ENCODE data around the gene PLAGL2.

DNA sequence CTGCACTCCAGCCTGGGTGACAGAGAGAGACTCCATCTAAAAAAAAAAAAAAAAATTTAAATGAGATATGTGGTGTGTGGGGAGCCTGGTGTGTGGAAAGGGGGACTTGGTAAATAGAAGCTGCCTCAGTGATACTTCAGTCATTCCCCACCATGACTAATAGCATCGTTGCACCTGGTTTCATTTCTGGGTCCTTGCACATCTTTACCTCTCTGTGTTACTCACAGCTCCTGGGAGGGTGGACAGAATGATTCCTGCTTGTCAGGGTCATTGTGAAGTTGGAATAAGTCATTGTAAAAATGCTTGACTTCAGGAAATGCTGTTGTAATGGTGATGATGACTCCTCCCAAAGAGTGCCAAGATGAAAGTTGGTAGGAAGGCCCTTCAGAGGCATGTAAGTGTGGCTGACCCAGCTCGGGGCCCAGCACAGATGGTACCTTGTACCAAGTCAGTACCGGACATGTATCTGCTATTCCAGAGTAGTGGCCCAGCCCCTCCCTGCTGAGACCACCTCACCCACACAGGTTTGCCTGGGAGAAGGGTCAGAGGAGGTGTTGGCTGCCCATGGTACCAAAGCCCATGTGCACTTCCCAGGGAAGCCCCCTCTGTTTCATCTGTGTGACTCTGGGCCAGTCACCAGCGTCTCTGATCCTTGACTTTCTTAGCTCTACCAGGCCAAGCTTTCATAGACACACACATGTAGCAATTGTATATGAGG lies 48.4 kb downstream of the PLAGL2 start:
- TF ChIP-seq POLR2A (IDR thresholded peaks at IDR 0.05) (no peak), EP300 (IDR thresholded peaks at IDR 0.05) (no peak)
- TF ChIP-seq, protein P1, sequence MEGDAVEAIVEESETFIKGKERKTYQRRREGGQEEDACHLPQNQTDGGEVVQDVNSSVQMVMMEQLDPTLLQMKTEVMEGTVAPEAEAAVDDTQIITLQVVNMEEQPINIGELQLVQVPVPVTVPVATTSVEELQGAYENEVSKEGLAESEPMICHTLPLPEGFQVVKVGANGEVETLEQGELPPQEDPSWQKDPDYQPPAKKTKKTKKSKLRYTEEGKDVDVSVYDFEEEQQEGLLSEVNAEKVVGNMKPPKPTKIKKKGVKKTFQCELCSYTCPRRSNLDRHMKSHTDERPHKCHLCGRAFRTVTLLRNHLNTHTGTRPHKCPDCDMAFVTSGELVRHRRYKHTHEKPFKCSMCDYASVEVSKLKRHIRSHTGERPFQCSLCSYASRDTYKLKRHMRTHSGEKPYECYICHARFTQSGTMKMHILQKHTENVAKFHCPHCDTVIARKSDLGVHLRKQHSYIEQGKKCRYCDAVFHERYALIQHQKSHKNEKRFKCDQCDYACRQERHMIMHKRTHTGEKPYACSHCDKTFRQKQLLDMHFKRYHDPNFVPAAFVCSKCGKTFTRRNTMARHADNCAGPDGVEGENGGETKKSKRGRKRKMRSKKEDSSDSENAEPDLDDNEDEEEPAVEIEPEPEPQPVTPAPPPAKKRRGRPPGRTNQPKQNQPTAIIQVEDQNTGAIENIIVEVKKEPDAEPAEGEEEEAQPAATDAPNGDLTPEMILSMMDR (IDR thresholded peaks at IDR 0.05) = no peak

Measured in tibial nerve (tissue), 4 donors.